Ascending aorta (tissue), 2 donors: ENCODE data around the gene CRTAC1. TPM values are rescaled to one million over a fixed set of nuclear protein-coding genes. Genes with fewer than 3 reads are reported as not detected.
A peak's percentile ranks its signal among the peaks of the same experiment; 100 is the strongest.

Source experiments
- DNase-seq, 2 donors: peaks; one replicate each; pipeline ENCODE4 v3.0.0-alpha.2; 2019; ENCODE audit warnings: low spot score in 2 of 2
- H3K27ac ChIP-seq, 2 donors: fragments of 200-600 bp; sonication (generic); one replicate each; pipeline ENCODE4 v1.5.1; 2016 to 2017; ENCODE audit warnings: mild to moderate bottlenecking in 1 of 2
- H3K27me3 ChIP-seq: fragments of 200-600 bp; sonication (generic); one replicate; pipeline ENCODE4 v1.5.1; 2017
- H3K36me3 ChIP-seq, 2 donors: fragments of 200-600 bp; sonication (generic); one replicate each; pipeline ENCODE4 v1.5.1; 2016
- H3K4me1 ChIP-seq, 2 donors: fragments of 200-600 bp; sonication (generic); one replicate each; pipeline ENCODE4 v1.5.1; 2016 to 2017; ENCODE audit warnings: mild to moderate bottlenecking in 1 of 2
- H3K4me3 ChIP-seq, 2 donors: fragments of 200-600 bp; sonication (generic); one replicate each; pipeline ENCODE4 v1.5.1; 2016 to 2017; ENCODE audit warnings: mild to moderate bottlenecking in 1 of 2
- H3K9me3 ChIP-seq, 2 donors: fragments of 200-600 bp; sonication (generic); one replicate each; pipeline ENCODE4 v1.5.1; 2016
- CTCF ChIP-seq, 3 experiments: fragments of 200-600 bp in 2 of 3; fragments of 450-650 bp in 1 of 3; sonication (generic) in 2 of 3; IDR thresholded peaks; one replicate each; pipeline ENCODE4 v1.5.1; 2016 to 2019; ENCODE audit warnings: antibody characterized with exemption in 3 of 3, mild to moderate bottlenecking in 1 of 3, moderate library complexity in 1 of 3
- intact Hi-C: fragments of 100-400 bp; cut with DNase I; formaldehyde crosslinking; loops from one replicate; pipeline ENCODE4 v1.15.1; 2023
- total RNA-seq: library from RNA; depleted of rRNA; stranded (reverse); fragments of >200 nt; gene quantifications from one replicate; pipeline ENCODE4 v1.1.0, GENCODE V29; 2016

Gene CRTAC1
- total RNA-seq, 1 donor from 2014 or later: 25.2 TPM

GRCh38 chr10:97836446-97836845, 194.0 kb downstream of the CRTAC1 start:
- DNase-seq: no peak
- Histone ChIP-seq H3K27ac (no peak overlapping the region), H3K4me1 (peaks cover 0 to 3% of the 10 kb centered on the region in 2 donors), H3K36me3 (no peaks in the 10 kb centered on the region), H3K27me3 (no peaks in the 10 kb centered on the region), H3K9me3 (no peaks in the 10 kb centered on the region), H3K4me3 (no peak overlapping the region)
- intact Hi-C loops: no loop called here
- TF ChIP-seq CTCF (IDR thresholded peaks at IDR 0.05): no peak

GRCh38 chr10:97831259-97831658, 199.2 kb downstream of the CRTAC1 start:
- Histone ChIP-seq H3K27ac (no peak overlapping the region), H3K27me3 (no peaks in the 10 kb centered on the region), H3K36me3 (no peaks in the 10 kb centered on the region), H3K4me3 (no peak overlapping the region), H3K9me3 (no peaks in the 10 kb centered on the region), H3K4me1 (peaks cover 8 to 11% of the 10 kb centered on the region in 2 donors)
- TF ChIP-seq CTCF (IDR thresholded peaks at IDR 0.05): no peak
- DNase-seq: no peak
- intact Hi-C loops: no loop called here

DNA sequence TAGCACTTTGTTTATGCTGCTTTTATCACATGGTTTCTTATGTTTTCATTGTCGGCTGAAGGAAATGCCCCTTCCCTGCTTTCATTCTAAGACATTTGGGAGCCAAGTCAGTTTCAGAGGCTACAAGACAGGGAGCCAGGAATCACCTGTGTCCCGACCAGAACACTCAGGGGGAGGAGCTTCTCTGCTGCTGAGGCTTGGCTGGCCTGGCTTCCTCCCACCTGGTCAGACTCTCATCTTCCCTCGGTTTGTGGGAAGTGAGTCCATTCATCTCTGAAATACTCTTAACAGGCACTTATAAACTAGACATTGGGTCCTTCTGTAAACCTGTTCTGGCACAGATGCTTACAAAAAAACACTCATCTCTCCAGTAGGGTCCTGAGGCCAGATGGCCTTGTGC, 200.4 kb downstream of the CRTAC1 start:
- intact Hi-C loops: no loop called here
- no peaks in the 10 kb centered on the region for H3K27me3 ChIP-seq
- H3K27ac ChIP-seq: no peak overlapping the region
- H3K9me3 ChIP-seq: no peaks in the 10 kb centered on the region
- no peak overlapping the region for H3K4me3 ChIP-seq
- no peak for TF ChIP-seq CTCF (IDR thresholded peaks at IDR 0.05)
- no peaks in the 10 kb centered on the region for H3K36me3 ChIP-seq
- no peak for DNase-seq
- peaks cover 8 to 11% of the 10 kb centered on the region in 2 donors for H3K4me1 ChIP-seq

GRCh38 chr10:97828721-97829120, 201.7 kb downstream of the CRTAC1 start:
- TF ChIP-seq CTCF (IDR thresholded peaks at IDR 0.05): no peak
- no peak for DNase-seq
- Histone ChIP-seq H3K9me3 (no peaks in the 10 kb centered on the region), H3K4me1 (peaks cover 8 to 11% of the 10 kb centered on the region in 2 donors), H3K27ac (peak overlapping the region in 1 of 2 donors; percentile 28), H3K27me3 (no peaks in the 10 kb centered on the region), H3K4me3 (no peak overlapping the region), H3K36me3 (no peaks in the 10 kb centered on the region)
- intact Hi-C loops: no loop called here

DNA sequence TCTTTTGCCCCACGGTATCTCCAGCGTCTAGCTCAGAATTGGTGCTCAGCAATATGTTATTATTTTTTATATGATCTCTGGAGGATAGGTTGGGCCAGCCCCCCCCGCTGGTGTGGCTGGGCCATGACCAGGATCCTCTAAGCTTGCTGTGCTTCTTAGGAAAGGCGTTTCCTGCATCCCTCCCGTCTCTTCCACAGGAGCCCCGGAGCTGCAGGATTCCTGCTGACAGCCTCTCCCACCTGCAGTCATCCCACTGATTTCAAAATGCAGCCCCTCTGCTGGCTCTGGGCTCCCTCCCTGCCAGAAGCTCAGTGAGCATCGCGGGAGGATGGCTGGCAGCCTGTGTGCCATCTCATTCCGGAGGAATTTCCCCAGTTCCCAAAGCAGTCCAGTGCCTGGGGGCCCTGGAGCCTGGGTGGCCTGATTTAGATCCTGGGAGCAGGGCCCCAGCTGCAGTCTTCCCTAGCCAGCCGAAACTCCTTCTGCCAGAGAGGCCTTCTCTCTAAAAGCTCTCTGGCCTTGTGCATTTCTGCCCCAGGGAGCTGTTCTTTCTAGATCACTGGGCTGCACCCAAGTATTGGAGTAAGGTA, 202.6 kb downstream of the CRTAC1 start:
- Histone ChIP-seq H3K4me3 (no peak overlapping the region), H3K27me3 (no peaks in the 10 kb centered on the region), H3K27ac (peak overlapping the region; percentile 28 to 56), H3K4me1 (peaks cover 8 to 11% of the 10 kb centered on the region in 2 donors), H3K9me3 (no peaks in the 10 kb centered on the region), H3K36me3 (no peaks in the 10 kb centered on the region)
- TF ChIP-seq CTCF (IDR thresholded peaks at IDR 0.05): no peak
- no peak for DNase-seq
- intact Hi-C loops: no loop called here

- Histone ChIP-seq H3K27me3 (no peaks in the 10 kb centered on the region), H3K9me3 (no peaks in the 10 kb centered on the region), H3K36me3 (no peaks in the 10 kb centered on the region), H3K4me3 (no peak overlapping the region), H3K4me1 (peaks cover 8 to 11% of the 10 kb centered on the region in 2 donors), H3K27ac (no peak overlapping the region)
- intact Hi-C loops: no loop called here
- DNase-seq: no peak
- no peak for TF ChIP-seq CTCF (IDR thresholded peaks at IDR 0.05)
Measured at GRCh38 chr10:97826892-97827291, 203.5 kb downstream of the CRTAC1 start.
